Panc1 (cell line): Measurements from ENCODE around the gene TEN1. TPM values are rescaled to one million over a fixed set of nuclear protein-coding genes. Genes with fewer than 3 reads are reported as not detected.
"Not testable (repeated sequence)": the region's sequence is repeated elsewhere in the genome, so short reads cannot be mapped to it uniquely, and the experiment has no call there.

Experiments used
- ATAC-seq: fragments of 200-7000 bp; cut with Tn5 transposase; 2 replicates; pipeline ENCODE4 v1.9.1; 2020; ENCODE audit warnings: mild to moderate bottlenecking, moderate library complexity
- BruUV-seq: library from RNA; stranded (reverse); fragments of 400-500 nt; replicated peaks from 2 replicates; lab custom pipeline; 2021; lab: Mats Ljungman, UMichigan
- CTCF ChIA-PET: fragments of 300-600 bp; sonication (Branson Sonifier 250); formaldehyde crosslinking; loops from one replicate; lab custom pipeline; 2022; ENCODE audit warnings: antibody characterized with exemption; lab: Charles Lee
- POLR2A ChIA-PET: fragments of 300-600 bp; sonication (Branson Sonifier 250); formaldehyde crosslinking; loops from one replicate; lab custom pipeline; 2022; ENCODE audit warnings: antibody characterized with exemption; lab: Charles Lee
- DNase-seq: peaks from one replicate; pipeline ENCODE4 v3.0.0-alpha.2; 2010; ENCODE audit warnings: low read depth, low spot score
- H3K27ac ChIP-seq: 2 replicates; pipeline ENCODE4 v1.5.1; 2011; ENCODE audit warnings: mild to moderate bottlenecking, low read length, inconsistent platforms
- H3K27me3 ChIP-seq: fragments of 200-500 bp; sonication (Bioruptor generic); 2 replicates; pipeline ENCODE4 v1.6.0; 2014; ENCODE audit warnings: low read length, inconsistent platforms; ENCODE audit not compliant: control insufficient read depth, insufficient read depth
- H3K36me3 ChIP-seq: fragments of 200-500 bp; sonication (Bioruptor generic); 2 replicates; pipeline ENCODE4 v1.5.1; 2014; ENCODE audit warnings: inconsistent platforms, mild to moderate bottlenecking, low read length, moderate library complexity; ENCODE audit not compliant: control insufficient read depth, insufficient read depth
- H3K4me1 ChIP-seq: 2 replicates; pipeline ENCODE4 v1.5.1; 2011; ENCODE audit warnings: inconsistent platforms, mild to moderate bottlenecking, low read length, moderate library complexity; ENCODE audit not compliant: control insufficient read depth, insufficient read depth
- H3K4me3 ChIP-seq, 2 experiments: 2 replicates each; pipeline ENCODE4 v1.5.1; 2011 to 2012; ENCODE audit warnings: low read depth in 2 of 2, low read length in 2 of 2, mild to moderate bottlenecking in 2 of 2, inconsistent platforms in 1 of 2, moderate library complexity in 1 of 2
- H3K9me3 ChIP-seq: fragments of 200-500 bp; sonication (Bioruptor generic); 2 replicates; pipeline ENCODE4 v1.5.1; 2014; ENCODE audit warnings: low read depth, mild to moderate bottlenecking, inconsistent platforms, low read length, moderate library complexity; ENCODE audit not compliant: control insufficient read depth, insufficient read depth
- POLR2AphosphoS5 ChIP-seq: IDR thresholded peaks from 2 replicates; pipeline ENCODE4 v1.6.1; 2012; ENCODE audit warnings: mild to moderate bottlenecking, low read depth, low read length, moderate library complexity
- SIN3A ChIP-seq: IDR thresholded peaks from 2 replicates; pipeline ENCODE4 v1.6.1; 2012; ENCODE audit warnings: low read depth, mild to moderate bottlenecking, low read length, moderate library complexity, borderline replicate concordance; ENCODE audit not compliant: insufficient read depth
- TCF7L2 ChIP-seq: IDR thresholded peaks from 2 replicates; pipeline ENCODE4 v1.6.1; 2011; ENCODE audit warnings: mild to moderate bottlenecking, low read depth, low read length, inconsistent platforms
- in situ Hi-C: cut with HindIII; loops from 2 replicates; pipeline ENCODE4 v1.10.0; 2016; ENCODE audit warnings: low sequenced_read_pairs, low pct_unique_long_range_greater_than_20kb
- intact Hi-C: fragments of 100-400 bp; cut with micrococcal nuclease; formaldehyde crosslinking; loops from one replicate; pipeline ENCODE4 v1.10.0; 2022; ENCODE audit not compliant: unreplicated experiment
- total RNA-seq: library from RNA; stranded (reverse); gene quantifications from one replicate; pipeline ENCODE4 v1.2.1, GENCODE V29; 2021; ENCODE audit not compliant: unreplicated experiment
- TF ChIP-seq, protein P1 (sequence below): fragments of 450-650 bp; IDR thresholded peaks from 2 replicates; pipeline ENCODE4 v1.5.1; 2017; ENCODE audit warnings: mild to moderate bottlenecking
- TF ChIP-seq, protein P2 (sequence below), 2 experiments: IDR thresholded peaks; 2 replicates each; pipeline ENCODE4 v1.6.1; 2011 to 2012; ENCODE audit warnings: low read depth in 2 of 2, control low read depth in 1 of 2, low read length in 1 of 2, mild to moderate bottlenecking in 1 of 2, moderate library complexity in 1 of 2; ENCODE audit not compliant: insufficient read depth in 1 of 2

The TEN1 gene
- total RNA-seq, 1 experiment from 2014 or later = 41.3 TPM

DNA sequence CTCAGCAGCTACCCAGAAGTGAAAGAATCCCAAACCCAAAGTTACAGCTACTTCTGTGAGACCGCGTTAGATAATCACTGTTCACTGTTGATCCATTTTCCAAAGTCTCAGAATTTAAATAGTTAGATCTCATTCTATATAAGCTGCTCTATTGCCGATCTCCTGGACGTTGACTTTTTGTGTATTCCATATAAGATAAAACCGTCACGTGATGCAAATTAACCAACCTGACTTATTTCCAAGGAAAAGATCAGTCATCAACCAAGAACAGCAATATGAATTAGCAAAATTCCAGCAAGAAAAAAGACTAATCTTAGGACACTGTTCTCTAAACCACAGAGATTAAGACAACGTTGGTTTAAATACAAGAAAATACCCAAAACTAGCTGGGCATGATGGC lies 8.4 kb upstream of the TEN1 start:
- in situ Hi-C loops = no loop called here
- intact Hi-C loops = no loop called here
- Histone ChIP-seq H3K36me3 (peaks cover 7% of the 10 kb centered on the region; the same call in 1 of the 2 replicates), H3K9me3 (no peaks in the 10 kb centered on the region), H3K27me3 (no peaks in the 10 kb centered on the region), H3K4me3 (no peak overlapping the region), H3K27ac (no peak overlapping the region), H3K4me1 (no peaks in the 10 kb centered on the region)
- POLR2A ChIA-PET = no interaction called here
- BruUV-seq = no TSS peak
- CTCF ChIA-PET = no interaction called here
- DNase-seq = no peak
- ATAC-seq = no peak
- TF ChIP-seq POLR2AphosphoS5 (no peak), TCF7L2 (no peak), SIN3A (no peak)
- TF ChIP-seq, protein P1, sequence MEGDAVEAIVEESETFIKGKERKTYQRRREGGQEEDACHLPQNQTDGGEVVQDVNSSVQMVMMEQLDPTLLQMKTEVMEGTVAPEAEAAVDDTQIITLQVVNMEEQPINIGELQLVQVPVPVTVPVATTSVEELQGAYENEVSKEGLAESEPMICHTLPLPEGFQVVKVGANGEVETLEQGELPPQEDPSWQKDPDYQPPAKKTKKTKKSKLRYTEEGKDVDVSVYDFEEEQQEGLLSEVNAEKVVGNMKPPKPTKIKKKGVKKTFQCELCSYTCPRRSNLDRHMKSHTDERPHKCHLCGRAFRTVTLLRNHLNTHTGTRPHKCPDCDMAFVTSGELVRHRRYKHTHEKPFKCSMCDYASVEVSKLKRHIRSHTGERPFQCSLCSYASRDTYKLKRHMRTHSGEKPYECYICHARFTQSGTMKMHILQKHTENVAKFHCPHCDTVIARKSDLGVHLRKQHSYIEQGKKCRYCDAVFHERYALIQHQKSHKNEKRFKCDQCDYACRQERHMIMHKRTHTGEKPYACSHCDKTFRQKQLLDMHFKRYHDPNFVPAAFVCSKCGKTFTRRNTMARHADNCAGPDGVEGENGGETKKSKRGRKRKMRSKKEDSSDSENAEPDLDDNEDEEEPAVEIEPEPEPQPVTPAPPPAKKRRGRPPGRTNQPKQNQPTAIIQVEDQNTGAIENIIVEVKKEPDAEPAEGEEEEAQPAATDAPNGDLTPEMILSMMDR = no peak
- TF ChIP-seq, protein P2, sequence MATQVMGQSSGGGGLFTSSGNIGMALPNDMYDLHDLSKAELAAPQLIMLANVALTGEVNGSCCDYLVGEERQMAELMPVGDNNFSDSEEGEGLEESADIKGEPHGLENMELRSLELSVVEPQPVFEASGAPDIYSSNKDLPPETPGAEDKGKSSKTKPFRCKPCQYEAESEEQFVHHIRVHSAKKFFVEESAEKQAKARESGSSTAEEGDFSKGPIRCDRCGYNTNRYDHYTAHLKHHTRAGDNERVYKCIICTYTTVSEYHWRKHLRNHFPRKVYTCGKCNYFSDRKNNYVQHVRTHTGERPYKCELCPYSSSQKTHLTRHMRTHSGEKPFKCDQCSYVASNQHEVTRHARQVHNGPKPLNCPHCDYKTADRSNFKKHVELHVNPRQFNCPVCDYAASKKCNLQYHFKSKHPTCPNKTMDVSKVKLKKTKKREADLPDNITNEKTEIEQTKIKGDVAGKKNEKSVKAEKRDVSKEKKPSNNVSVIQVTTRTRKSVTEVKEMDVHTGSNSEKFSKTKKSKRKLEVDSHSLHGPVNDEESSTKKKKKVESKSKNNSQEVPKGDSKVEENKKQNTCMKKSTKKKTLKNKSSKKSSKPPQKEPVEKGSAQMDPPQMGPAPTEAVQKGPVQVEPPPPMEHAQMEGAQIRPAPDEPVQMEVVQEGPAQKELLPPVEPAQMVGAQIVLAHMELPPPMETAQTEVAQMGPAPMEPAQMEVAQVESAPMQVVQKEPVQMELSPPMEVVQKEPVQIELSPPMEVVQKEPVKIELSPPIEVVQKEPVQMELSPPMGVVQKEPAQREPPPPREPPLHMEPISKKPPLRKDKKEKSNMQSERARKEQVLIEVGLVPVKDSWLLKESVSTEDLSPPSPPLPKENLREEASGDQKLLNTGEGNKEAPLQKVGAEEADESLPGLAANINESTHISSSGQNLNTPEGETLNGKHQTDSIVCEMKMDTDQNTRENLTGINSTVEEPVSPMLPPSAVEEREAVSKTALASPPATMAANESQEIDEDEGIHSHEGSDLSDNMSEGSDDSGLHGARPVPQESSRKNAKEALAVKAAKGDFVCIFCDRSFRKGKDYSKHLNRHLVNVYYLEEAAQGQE (IDR thresholded peaks at IDR 0.05; ENCODE audit: insufficient read depth in 1 of 2, low read depth in 2 of 2, low read length in 1 of 2) = no peak

DNA sequence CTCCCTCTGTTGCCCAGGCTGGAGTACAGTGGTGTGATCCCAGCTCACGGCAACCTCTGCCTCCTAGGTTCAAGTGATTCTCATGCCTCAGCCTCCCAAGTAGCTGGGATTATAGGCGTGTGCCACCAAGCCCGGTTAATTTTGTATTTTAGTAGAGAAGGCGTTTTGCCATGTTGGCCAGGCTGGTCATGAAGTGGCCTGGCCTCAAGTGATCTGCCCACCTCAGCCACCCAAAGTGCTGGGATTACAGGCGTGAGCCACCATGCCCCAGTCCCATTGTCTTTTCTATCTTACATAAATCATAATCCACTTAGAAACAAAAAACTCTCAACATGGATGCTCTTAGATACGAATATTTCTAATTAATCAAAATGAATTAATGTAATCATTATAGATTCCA lies 3.9 kb upstream of the TEN1 start:
- intact Hi-C loops = not testable (repeated sequence)

DNA sequence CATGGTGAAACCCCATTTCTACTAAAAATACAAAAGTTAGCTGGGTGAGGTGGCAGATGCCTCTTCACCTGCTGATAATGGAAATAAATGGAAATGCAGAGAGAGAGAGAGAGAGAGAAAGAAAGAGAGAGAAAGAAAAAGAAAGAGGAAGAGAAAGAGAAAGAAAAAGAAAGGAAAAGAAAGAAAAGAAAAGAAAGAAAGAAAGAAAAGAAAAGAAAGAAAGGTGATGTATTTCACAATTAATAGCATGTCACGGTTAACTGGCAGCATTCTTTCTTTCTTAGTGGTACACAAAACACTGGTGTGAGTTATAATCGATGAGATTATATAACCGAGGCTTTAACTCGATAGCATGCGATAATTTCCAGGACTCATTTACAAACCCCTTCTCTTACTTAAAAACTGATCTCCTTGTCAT lies 3.3 kb upstream of the TEN1 start:
- H3K9me3 ChIP-seq = no peaks in the 10 kb centered on the region
- ATAC-seq (no peak), DNase-seq (no peak)
- CTCF ChIA-PET = no interaction called here
- peaks cover 20% of the 10 kb centered on the region for H3K4me1 ChIP-seq
- in situ Hi-C loops (no loop called here), intact Hi-C loops (no loop called here)
- POLR2A ChIA-PET = no interaction called here
- H3K27ac ChIP-seq = peak overlapping the region; percentile 55; the same call in 1 of the 2 replicates
- H3K4me3 ChIP-seq = no peak overlapping the region
- no peaks in the 10 kb centered on the region for H3K27me3 ChIP-seq
- BruUV-seq = no TSS peak
- TF ChIP-seq, protein P1 = no peak
- TF ChIP-seq POLR2AphosphoS5 = no peak
- TF ChIP-seq, protein P2 (IDR thresholded peaks at IDR 0.05; ENCODE audit: insufficient read depth in 1 of 2, low read depth in 2 of 2, low read length in 1 of 2) = no peak
- no peak for TF ChIP-seq SIN3A
- no peak for TF ChIP-seq TCF7L2
- peaks cover 13% of the 10 kb centered on the region; the same call in 1 of the 2 replicates for H3K36me3 ChIP-seq

More for the DNA sequence above, 3.9 kb upstream of the TEN1 start:
- in situ Hi-C loops, CTCF ChIA-PET, H3K4me3 ChIP-seq, POLR2A ChIA-PET, H3K27me3 ChIP-seq, ATAC-seq, H3K27ac ChIP-seq, DNase-seq, H3K9me3 ChIP-seq, BruUV-seq: not testable (repeated sequence)
- Histone ChIP-seq H3K4me1 (peaks cover 15% of the 10 kb centered on the region), H3K36me3 (peaks cover 13% of the 10 kb centered on the region; the same call in 1 of the 2 replicates)
